ENCODE data around the gene BSND. TPM values are rescaled to one million over a fixed set of nuclear protein-coding genes. Genes with fewer than 3 reads are reported as not detected.

Gene BSND
- total RNA-seq, 4 donors from 2014 or later = not detected

DNA sequence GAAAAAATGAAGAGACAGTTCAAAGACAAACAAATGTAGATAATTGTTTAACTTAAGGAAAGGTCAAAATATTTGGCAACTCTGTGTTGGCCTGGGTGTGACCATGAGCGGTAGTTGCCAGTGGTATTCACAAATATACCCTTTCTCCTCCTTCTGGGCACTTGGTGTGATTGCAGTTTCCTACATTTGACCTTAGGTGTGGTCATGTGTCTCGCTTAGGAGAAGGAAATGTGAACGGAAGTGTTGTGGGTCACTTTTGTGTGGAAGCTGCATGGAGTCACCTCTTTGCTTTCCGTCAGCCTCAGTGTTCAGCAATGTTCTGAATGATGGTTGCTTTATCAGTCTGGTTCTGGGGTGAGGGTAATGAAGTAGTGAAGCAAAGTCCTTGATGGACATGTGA is 37.2 kb downstream of the BSND start:
- no peak overlapping the region for H3K4me3 ChIP-seq
- peaks cover 0 to 18% (median 0%) of the 10 kb centered on the region in 3 donors for H3K4me1 ChIP-seq
- WGBS, 2 donors (ENCODE audit: low coverage in 1 of 2) = 45 to 63% methylated on average over 1 to 3 of the region's 4 CpGs
- TF ChIP-seq POLR2AphosphoS5 (IDR thresholded peaks at IDR 0.05) (no peak), POLR2A (IDR thresholded peaks at IDR 0.05) (no peak), EP300 (IDR thresholded peaks at IDR 0.05) (no peak), CTCF (IDR thresholded peaks at IDR 0.05) (no peak)
- H3K36me3 ChIP-seq = no peaks in the 10 kb centered on the region
- H3K27ac ChIP-seq = no peak overlapping the region
- H3K27me3 ChIP-seq = peaks cover 70% of the 10 kb centered on the region
- ATAC-seq = no peak
- H3K9me3 ChIP-seq = no peaks in the 10 kb centered on the region

GRCh38 chr1:55037733-55038551 is 39.2 kb downstream of the BSND start:
- TF ChIP-seq POLR2AphosphoS5 (IDR thresholded peaks at IDR 0.05) (no peak), POLR2A (IDR thresholded peaks at IDR 0.05) (no peak)
- Histone ChIP-seq H3K4me3 (no peak overlapping the region), H3K27me3 (peaks cover 70% of the 10 kb centered on the region), H3K9me3 (no peaks in the 10 kb centered on the region), H3K36me3 (no peaks in the 10 kb centered on the region), H3K4me1 (peaks cover 0 to 18% (median 0%) of the 10 kb centered on the region in 3 donors), H3K27ac (no peak overlapping the region)
- 91 to 94% methylated on average over 2 to 3 of the region's 8 CpGs for WGBS, 2 donors (ENCODE audit: low coverage in 1 of 2)
- no peak for ATAC-seq

- no peak overlapping the region for H3K27ac ChIP-seq
- no peaks in the 10 kb centered on the region for H3K36me3 ChIP-seq
- H3K9me3 ChIP-seq = no peaks in the 10 kb centered on the region
- WGBS, 2 donors (ENCODE audit: low coverage in 1 of 2) = 83% methylated on average over 3 of the region's 3 CpGs; no CpG with 5 or more reads in 1 of the 2 donors
- TF ChIP-seq CTCF (IDR thresholded peaks at IDR 0.05) (no peak), POLR2AphosphoS5 (IDR thresholded peaks at IDR 0.05) (no peak), EP300 (IDR thresholded peaks at IDR 0.05) (no peak), POLR2A (IDR thresholded peaks at IDR 0.05) (no peak)
- H3K4me3 ChIP-seq = no peak overlapping the region
- H3K4me1 ChIP-seq = peaks cover 0 to 18% (median 0%) of the 10 kb centered on the region in 3 donors
- ATAC-seq = no peak
- peaks cover 65% of the 10 kb centered on the region for H3K27me3 ChIP-seq
Measured at GRCh38 chr1:55038552-55038838, 39.8 kb downstream of the BSND start.

DNA sequence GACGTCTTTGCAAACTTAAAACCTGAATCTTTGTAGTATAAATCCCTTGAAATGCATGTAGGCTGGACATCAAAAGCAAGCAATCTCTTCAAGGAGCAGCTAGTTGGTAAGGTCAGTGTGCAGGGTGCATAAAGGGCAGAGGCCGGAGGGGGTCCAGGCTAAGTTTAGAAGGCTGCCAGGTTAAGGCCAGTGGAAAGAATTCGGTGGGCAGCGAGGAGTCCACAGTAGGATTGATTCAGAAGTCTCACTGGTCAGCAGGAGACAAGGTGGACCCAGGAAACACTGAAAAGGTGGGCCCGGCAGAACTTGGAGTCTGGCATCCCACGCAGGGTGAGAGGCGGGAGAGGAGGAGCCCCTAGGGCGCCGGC is 40.2 kb downstream of the BSND start:
- TF ChIP-seq CTCF (IDR thresholded peaks at IDR 0.05) (no peak), POLR2AphosphoS5 (IDR thresholded peaks at IDR 0.05) (no peak), EP300 (IDR thresholded peaks at IDR 0.05) (no peak), POLR2A (IDR thresholded peaks at IDR 0.05) (no peak)
- ATAC-seq = no peak
- H3K27ac ChIP-seq = no peak overlapping the region
- H3K27me3 ChIP-seq = peaks cover 60% of the 10 kb centered on the region
- H3K4me1 ChIP-seq = peaks cover 0 to 18% (median 0%) of the 10 kb centered on the region in 3 donors
- H3K4me3 ChIP-seq = no peak overlapping the region
- H3K36me3 ChIP-seq = no peaks in the 10 kb centered on the region
- 28 to 52% methylated on average over 4 to 7 of the region's 9 CpGs for WGBS, 2 donors (ENCODE audit: low coverage in 1 of 2)
- no peaks in the 10 kb centered on the region for H3K9me3 ChIP-seq

- Histone ChIP-seq H3K36me3 (no peaks in the 10 kb centered on the region), H3K4me1 (peaks cover 0 to 18% (median 0%) of the 10 kb centered on the region in 3 donors), H3K27ac (no peak within 1 kb of the TSS), H3K4me3 (peak within 1 kb of the TSS in 1 of 2 donors; percentile 30), H3K9me3 (no peaks in the 10 kb centered on the region), H3K27me3 (peaks cover 56% of the 10 kb centered on the region)
- WGBS, 2 donors (ENCODE audit: low coverage in 1 of 2) = 0 to 5% methylated on average over 2 to 12 of the region's 67 CpGs
- TF ChIP-seq POLR2A (IDR thresholded peaks at IDR 0.05) = no peak
- no peak for TF ChIP-seq EP300 (IDR thresholded peaks at IDR 0.05)
- no peak for TF ChIP-seq CTCF (IDR thresholded peaks at IDR 0.05)
- peak; percentile 44 for ATAC-seq
Measured at GRCh38 chr1:55039342-55040082, 40.8 kb downstream of the BSND start, which contains the start of gene PCSK9. TSS of gene PCSK9 (plus strand) at chr1:55039548. CDS start at chr1:55039838, 290 bp downstream.
